KMS-11 (cell line): ENCODE results near the gene SCFD1.

ENCODE experiments used
- H2AFZ ChIP-seq: fragments of 200-600 bp; sonication (generic); 2 replicates; pipeline ENCODE4 v1.6.1; 2016; ENCODE audit warnings: antibody characterized with exemption, mixed run types, low read depth
- H3K27ac ChIP-seq: fragments of 200-600 bp; sonication (generic); 2 replicates; pipeline ENCODE4 v1.6.1; 2016; ENCODE audit warnings: mild to moderate bottlenecking, mixed run types
- H3K27me3 ChIP-seq: fragments of 200-600 bp; sonication (generic); 2 replicates; pipeline ENCODE4 v1.6.1; 2017; ENCODE audit warnings: mild to moderate bottlenecking, low read depth, mixed run types, moderate library complexity; ENCODE audit not compliant: insufficient read depth
- H3K36me3 ChIP-seq: fragments of 200-600 bp; sonication (generic); 2 replicates; pipeline ENCODE4 v1.6.1; 2017; ENCODE audit warnings: mild to moderate bottlenecking, mixed run types; ENCODE audit not compliant: insufficient read depth
- H3K4me1 ChIP-seq: fragments of 200-600 bp; sonication (generic); 2 replicates; pipeline ENCODE4 v1.6.1; 2016; ENCODE audit warnings: mild to moderate bottlenecking, low read depth, mixed run types; ENCODE audit not compliant: poor library complexity, severe bottlenecking
- H3K4me2 ChIP-seq: fragments of 200-600 bp; sonication (generic); 2 replicates; pipeline ENCODE4 v1.7.0; 2016; ENCODE audit warnings: mild to moderate bottlenecking, mixed run types
- H3K4me3 ChIP-seq: fragments of 200-600 bp; sonication (generic); IDR thresholded peaks from 2 replicates; pipeline ENCODE4 v1.6.1; 2017; ENCODE audit warnings: low read depth, low read length, mixed read lengths; ENCODE audit not compliant: insufficient read depth
- H3K79me2 ChIP-seq: fragments of 200-600 bp; sonication (generic); 2 replicates; pipeline ENCODE4 v1.6.1; 2016; ENCODE audit warnings: low read depth, mixed run types; ENCODE audit not compliant: insufficient read depth
- H3K9ac ChIP-seq: fragments of 200-600 bp; sonication (generic); 2 replicates; pipeline ENCODE4 v1.6.1; 2016; ENCODE audit warnings: mild to moderate bottlenecking, mixed run types
- H4K20me1 ChIP-seq: fragments of 200-600 bp; sonication (generic); 2 replicates; pipeline ENCODE4 v1.6.1; 2016; ENCODE audit warnings: mild to moderate bottlenecking, mixed run types; ENCODE audit not compliant: insufficient read depth
- TF ChIP-seq, protein P1 (sequence below): fragments of 200-600 bp; sonication (generic); conservative IDR thresholded peaks from 2 replicates; pipeline ENCODE4 v1.6.1; 2017; ENCODE audit warnings: low read depth, mild to moderate bottlenecking, antibody characterized with exemption, low read length, moderate library complexity, mixed read lengths

SCFD1 gene

DNA sequence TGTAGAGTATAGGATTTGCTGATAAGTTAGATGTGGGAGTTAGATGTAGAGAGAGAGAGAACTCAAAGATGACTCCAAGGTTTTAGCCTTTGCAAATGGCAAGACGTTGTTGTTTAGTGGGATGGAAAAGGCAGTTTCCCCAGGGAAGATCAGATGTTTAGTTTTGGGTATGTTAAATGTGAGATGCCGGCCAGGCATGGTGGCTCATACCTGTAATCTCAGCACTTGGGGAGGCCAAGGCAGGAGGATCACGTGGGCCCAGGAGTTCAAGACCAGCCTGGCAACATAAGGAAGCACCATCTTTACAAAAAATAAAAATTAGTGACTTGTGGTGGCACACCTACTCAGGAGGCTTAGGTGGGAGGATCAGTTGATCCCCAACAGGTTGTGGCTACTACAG, 33.5 kb downstream of the SCFD1 start:
- no peak overlapping the region for H3K27ac ChIP-seq
- no peaks in the 10 kb centered on the region for H3K4me1 ChIP-seq
- no peaks in the 10 kb centered on the region for H3K27me3 ChIP-seq
- no peak overlapping the region for H3K4me3 ChIP-seq
- no peak overlapping the region for H2AFZ ChIP-seq
- no peak overlapping the region for H3K4me2 ChIP-seq
- no peaks in the 10 kb centered on the region for H3K79me2 ChIP-seq
- no peaks in the 10 kb centered on the region for H4K20me1 ChIP-seq
- no peaks in the 10 kb centered on the region; the same call in 1 of the 2 replicates for H3K36me3 ChIP-seq
- TF ChIP-seq, protein P1, sequence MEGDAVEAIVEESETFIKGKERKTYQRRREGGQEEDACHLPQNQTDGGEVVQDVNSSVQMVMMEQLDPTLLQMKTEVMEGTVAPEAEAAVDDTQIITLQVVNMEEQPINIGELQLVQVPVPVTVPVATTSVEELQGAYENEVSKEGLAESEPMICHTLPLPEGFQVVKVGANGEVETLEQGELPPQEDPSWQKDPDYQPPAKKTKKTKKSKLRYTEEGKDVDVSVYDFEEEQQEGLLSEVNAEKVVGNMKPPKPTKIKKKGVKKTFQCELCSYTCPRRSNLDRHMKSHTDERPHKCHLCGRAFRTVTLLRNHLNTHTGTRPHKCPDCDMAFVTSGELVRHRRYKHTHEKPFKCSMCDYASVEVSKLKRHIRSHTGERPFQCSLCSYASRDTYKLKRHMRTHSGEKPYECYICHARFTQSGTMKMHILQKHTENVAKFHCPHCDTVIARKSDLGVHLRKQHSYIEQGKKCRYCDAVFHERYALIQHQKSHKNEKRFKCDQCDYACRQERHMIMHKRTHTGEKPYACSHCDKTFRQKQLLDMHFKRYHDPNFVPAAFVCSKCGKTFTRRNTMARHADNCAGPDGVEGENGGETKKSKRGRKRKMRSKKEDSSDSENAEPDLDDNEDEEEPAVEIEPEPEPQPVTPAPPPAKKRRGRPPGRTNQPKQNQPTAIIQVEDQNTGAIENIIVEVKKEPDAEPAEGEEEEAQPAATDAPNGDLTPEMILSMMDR, result no peak
- H3K9ac ChIP-seq, result no peak overlapping the region

DNA sequence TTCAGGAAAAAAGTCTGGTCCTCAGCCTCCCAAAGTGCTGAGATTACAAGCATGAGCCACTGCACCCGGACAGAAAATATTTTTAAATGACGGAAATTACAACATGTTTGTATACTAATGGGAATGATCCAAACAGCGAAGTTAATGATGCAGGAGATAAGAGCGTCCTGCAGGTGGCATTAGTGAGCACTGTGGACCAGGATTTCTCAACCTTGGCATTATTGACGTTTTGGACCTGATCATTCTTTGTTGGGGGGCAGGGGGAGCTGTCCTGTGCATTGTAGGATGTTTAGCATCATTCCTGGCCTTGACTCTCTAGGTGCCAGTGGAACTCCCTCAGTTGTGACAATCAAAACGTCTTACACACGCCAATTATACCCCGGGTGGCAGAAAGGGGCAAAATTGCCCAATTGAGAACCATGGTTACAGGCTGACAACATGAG, 34.1 kb downstream of the SCFD1 start:
- Histone ChIP-seq H3K36me3 (no peaks in the 10 kb centered on the region; the same call in 1 of the 2 replicates), H3K27me3 (no peaks in the 10 kb centered on the region), H3K79me2 (no peaks in the 10 kb centered on the region), H3K4me2 (no peak overlapping the region), H3K4me3 (no peak overlapping the region), H2AFZ (no peak overlapping the region), H3K27ac (no peak overlapping the region), H3K9ac (no peak overlapping the region), H4K20me1 (no peaks in the 10 kb centered on the region), H3K4me1 (no peaks in the 10 kb centered on the region)
- TF ChIP-seq, protein P1, result peak; percentile 73

DNA sequence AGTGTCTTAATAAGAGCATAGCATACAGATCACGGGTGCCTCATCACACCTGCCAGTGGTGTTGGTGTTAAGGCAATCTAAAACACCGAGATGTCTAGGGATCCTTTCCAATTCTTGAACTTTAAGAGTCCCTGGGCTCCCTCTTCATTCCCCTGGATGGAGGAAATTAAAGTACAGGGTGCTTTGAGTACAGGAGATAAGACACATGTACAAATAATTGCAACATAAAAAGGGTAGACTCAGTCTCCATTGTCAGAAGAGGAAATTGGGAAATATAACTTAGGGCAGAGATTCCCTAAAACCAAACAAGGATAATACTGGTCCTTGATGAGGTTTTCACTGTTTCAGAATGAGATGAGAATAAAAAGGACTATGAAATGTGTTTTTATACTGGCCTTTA, 34.9 kb downstream of the SCFD1 start:
- TF ChIP-seq, protein P1, result no peak
- H3K27me3 ChIP-seq, result no peaks in the 10 kb centered on the region
- H3K79me2 ChIP-seq, result no peaks in the 10 kb centered on the region
- no peak overlapping the region for H3K4me3 ChIP-seq
- H3K36me3 ChIP-seq, result no peaks in the 10 kb centered on the region; the same call in 1 of the 2 replicates
- no peaks in the 10 kb centered on the region for H4K20me1 ChIP-seq
- no peak overlapping the region for H3K27ac ChIP-seq
- H2AFZ ChIP-seq, result no peak overlapping the region
- H3K9ac ChIP-seq, result no peak overlapping the region
- no peaks in the 10 kb centered on the region for H3K4me1 ChIP-seq
- no peak overlapping the region for H3K4me2 ChIP-seq

DNA sequence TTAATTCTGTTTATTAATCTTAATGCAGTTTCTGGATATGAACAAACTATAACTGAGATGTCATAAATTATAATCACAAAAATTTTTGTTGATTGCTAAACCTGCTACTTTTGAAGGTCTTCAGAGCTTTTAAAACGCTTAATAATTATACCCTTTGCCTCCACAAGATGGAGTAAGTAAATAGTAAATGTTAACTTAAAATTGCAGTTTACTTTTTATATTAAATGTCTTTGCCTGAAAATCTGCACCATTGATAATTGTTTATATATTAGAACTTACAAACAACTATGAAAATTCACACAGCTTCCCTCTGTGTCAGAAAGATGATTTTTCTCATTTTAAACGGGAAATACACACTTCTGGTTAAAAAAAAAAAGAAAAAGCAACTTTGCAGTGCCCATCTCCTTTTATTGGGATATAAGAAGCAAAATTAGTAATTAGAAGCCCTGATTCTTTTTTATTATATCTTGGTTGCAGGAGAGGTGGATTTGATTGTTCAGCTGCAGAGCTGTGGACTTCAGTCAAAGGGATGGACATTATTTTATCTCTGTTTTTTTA, 35.6 kb downstream of the SCFD1 start:
- TF ChIP-seq, protein P1, result no peak; the same call in 1 of the 2 replicates
- Histone ChIP-seq H2AFZ (no peak overlapping the region), H3K27me3 (no peaks in the 10 kb centered on the region), H3K27ac (no peak overlapping the region), H4K20me1 (no peaks in the 10 kb centered on the region), H3K9ac (no peak overlapping the region), H3K4me3 (no peak overlapping the region), H3K36me3 (no peaks in the 10 kb centered on the region; the same call in 1 of the 2 replicates), H3K79me2 (no peaks in the 10 kb centered on the region), H3K4me1 (no peaks in the 10 kb centered on the region), H3K4me2 (no peak overlapping the region)
